GM18520 (cell line): ENCODE results near the gene RPS27L.
"Not testable (repeated sequence)": the region's sequence is repeated elsewhere in the genome, so short reads cannot be mapped to it uniquely, and the experiment has no call there.

ENCODE experiments used
- ATAC-seq: cut with Tn5 transposase; IDR thresholded peaks from one replicate; pipeline ENCODE4 v1.9.1; 2021; ENCODE audit not compliant: unreplicated experiment

RPS27L gene

DNA sequence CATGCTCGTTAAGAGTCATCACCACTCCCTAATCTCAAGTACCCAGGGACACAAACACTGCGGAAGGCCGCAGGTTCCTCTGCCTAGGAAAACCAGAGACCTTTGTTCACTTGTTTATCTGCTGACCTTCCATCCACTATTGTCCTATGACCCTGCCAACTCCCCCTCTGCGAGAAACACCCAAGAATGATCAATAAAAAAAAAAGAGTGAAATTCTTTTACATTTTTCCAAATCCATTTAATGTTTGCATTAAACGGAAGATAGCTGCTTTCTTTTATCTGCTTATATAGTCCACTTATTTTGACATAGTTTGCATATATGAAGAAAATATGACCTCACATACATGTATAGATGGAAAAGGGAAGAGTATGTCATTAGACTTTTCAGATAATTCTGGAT is 57.7 kb downstream of the RPS27L start:
- not testable (repeated sequence) for ATAC-seq

DNA sequence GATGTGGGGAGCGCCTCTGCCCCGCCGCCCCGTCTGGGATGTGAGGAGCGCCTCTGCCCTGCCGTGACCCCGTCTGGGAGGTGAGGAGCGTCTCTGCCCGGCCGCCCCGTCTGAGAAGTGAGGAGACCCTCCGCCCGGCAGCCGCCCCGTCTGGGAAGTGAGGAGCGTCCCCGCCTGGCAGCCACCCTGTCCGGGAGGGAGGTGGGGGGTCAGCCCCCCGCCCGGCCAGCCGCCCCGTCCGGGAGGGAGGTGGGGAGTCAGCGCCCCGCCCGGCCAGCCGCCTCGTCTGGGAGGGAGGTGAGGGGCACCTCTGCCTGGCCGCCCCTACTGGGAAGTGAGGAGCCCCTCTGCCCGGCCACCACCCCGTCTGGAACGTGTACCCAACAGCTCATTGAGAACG is 58.4 kb downstream of the RPS27L start:
- not testable (repeated sequence) for ATAC-seq
